Glutamatergic neuron (in vitro differentiated cells): ENCODE results near the gene C6orf89. TPM values are rescaled to one million over a fixed set of nuclear protein-coding genes. Genes with fewer than 3 reads are reported as not detected.

ENCODE experiments used
- DNase-seq: peaks from one replicate; pipeline ENCODE4 v3.0.0; 2022
- H3K27ac Mint-ChIP-seq: one replicate; pipeline ENCODE4 v1.8.0; 2020; ENCODE audit warnings: mild to moderate bottlenecking, mixed read lengths, inconsistent platforms; ENCODE audit not compliant: unreplicated experiment
- H3K27me3 Mint-ChIP-seq: one replicate; pipeline ENCODE4 v1.8.0; 2020; ENCODE audit warnings: mild to moderate bottlenecking, moderate library complexity, mixed read lengths, inconsistent platforms; ENCODE audit not compliant: unreplicated experiment
- H3K36me3 Mint-ChIP-seq: one replicate; pipeline ENCODE4 v1.8.0; 2020; ENCODE audit warnings: mild to moderate bottlenecking, mixed read lengths, inconsistent platforms; ENCODE audit not compliant: unreplicated experiment
- H3K4me1 Mint-ChIP-seq: one replicate; pipeline ENCODE4 v1.8.0; 2020; ENCODE audit warnings: mild to moderate bottlenecking, low read depth, mixed read lengths, inconsistent platforms; ENCODE audit not compliant: unreplicated experiment
- H3K4me3 Mint-ChIP-seq: one replicate; pipeline ENCODE4 v1.8.0; 2020; ENCODE audit warnings: mild to moderate bottlenecking, mixed read lengths, inconsistent platforms; ENCODE audit not compliant: unreplicated experiment
- H3K9me3 Mint-ChIP-seq: one replicate; pipeline ENCODE4 v1.8.0; 2020; ENCODE audit warnings: mild to moderate bottlenecking, moderate library complexity, mixed read lengths, inconsistent platforms; ENCODE audit not compliant: unreplicated experiment
- CTCF ChIP-seq: fragments of 200-600 bp; sonication (generic); IDR thresholded peaks from one replicate; pipeline ENCODE4 v1.5.0; 2021; ENCODE audit not compliant: partially characterized antibody, unreplicated experiment
- long read RNA-seq: library from polyadenylated mRNA; unstranded; transcript quantifications from one replicate; pipeline ENCODE4 v2.0.0, GENCODE V29; 2020; ENCODE audit not compliant: unreplicated experiment
- total RNA-seq: library from RNA; stranded (reverse); fragmentation: NEBNext Ultra II Directional; extraction: Animal tissue kit (Norgen Biotek cat#: 25700); gene quantifications from one replicate; pipeline ENCODE4 v1.2.1, GENCODE V29; 2021; ENCODE audit not compliant: unreplicated experiment

The C6orf89 gene
- 57.0 TPM for total RNA-seq
- long read RNA-seq, full-length matches to known transcripts = 11 of 26 reads
- long read RNA-seq, partial matches to known transcripts = 7 of 26 reads
- long read RNA-seq, other reads (novel, unspliced or antisense) = 8 of 26 reads

GRCh38 chr6:36885461-36886401 lies at the start of gene C6orf89:
TSS of gene C6orf89 (plus strand) at chr6:36885952. CDS start at chr6:36899445, 13,493 bp downstream.
- H3K9me3 Mint-ChIP-seq = no peaks in the 10 kb centered on the region
- H3K4me1 Mint-ChIP-seq = peaks cover 7% of the 10 kb centered on the region
- H3K27ac Mint-ChIP-seq = peak within 1 kb of the TSS; percentile 100
- H3K36me3 Mint-ChIP-seq = no peaks in the 10 kb centered on the region
- peak; percentile 97 for DNase-seq
- TF ChIP-seq CTCF = peak; percentile 87
- peaks cover 2% of the 10 kb centered on the region for H3K27me3 Mint-ChIP-seq
- peak within 1 kb of the TSS; percentile 97 for H3K4me3 Mint-ChIP-seq

DNA sequence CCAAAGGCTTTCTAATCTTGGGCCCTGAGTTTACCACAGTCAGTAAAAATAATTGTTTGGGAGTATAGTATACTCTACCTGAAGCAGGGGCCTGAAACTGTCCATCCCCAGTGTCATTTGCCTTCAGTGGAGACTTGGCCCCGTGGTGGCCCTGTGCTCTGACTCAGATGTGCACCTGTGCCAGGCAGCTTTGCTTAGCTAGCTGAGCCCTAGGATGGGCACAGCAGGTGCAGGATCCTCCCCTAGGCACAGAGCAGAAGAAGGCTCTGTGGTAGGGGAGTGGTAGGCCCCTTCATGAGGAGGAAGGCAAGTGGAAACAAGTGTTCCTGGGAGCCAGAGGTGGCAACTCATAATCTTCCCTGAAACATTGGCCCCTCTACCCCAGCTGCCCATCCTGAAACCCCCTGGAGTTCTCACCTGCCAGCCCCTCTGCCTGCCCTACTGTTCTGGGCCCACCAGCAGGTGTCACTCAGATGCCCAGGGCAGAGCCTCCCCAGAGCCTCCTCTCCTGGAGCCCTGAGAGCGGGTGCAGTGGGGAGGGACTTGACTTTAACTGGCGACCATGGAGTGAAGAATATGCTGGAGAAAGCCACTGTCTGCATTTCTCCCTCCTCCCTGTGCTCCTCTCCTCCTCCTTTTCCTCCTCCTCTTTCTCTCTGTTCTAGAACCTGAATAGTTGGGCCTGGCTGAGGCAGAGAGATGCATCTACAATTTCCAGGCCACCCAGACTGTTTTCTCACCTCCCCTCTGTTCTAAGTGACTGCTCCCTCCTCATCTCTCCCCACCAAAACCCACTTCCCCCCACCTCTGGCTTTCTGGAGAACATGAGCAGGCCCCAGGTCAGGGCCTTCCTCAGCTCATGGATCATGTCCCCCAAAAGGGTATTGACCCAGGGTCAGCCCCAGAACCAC lies 49.4 kb upstream of the C6orf89 start:
- Mint-ChIP-seq H3K4me1 (peaks cover 14% of the 10 kb centered on the region), H3K4me3 (no peak overlapping the region), H3K9me3 (peaks cover 16% of the 10 kb centered on the region), H3K27ac (no peak overlapping the region), H3K27me3 (peaks cover 21% of the 10 kb centered on the region), H3K36me3 (no peaks in the 10 kb centered on the region)
- DNase-seq = no peak
- TF ChIP-seq CTCF = no peak

GRCh38 chr6:36837022-36837339 lies 48.8 kb upstream of the C6orf89 start:
- Mint-ChIP-seq H3K36me3 (no peaks in the 10 kb centered on the region), H3K4me3 (no peak overlapping the region), H3K27me3 (peaks cover 21% of the 10 kb centered on the region), H3K4me1 (peaks cover 15% of the 10 kb centered on the region), H3K9me3 (peaks cover 16% of the 10 kb centered on the region), H3K27ac (no peak overlapping the region)
- no peak for DNase-seq
- TF ChIP-seq CTCF = no peak

GRCh38 chr6:36837686-36838085 lies 48.1 kb upstream of the C6orf89 start:
- no peak overlapping the region for H3K4me3 Mint-ChIP-seq
- no peaks in the 10 kb centered on the region for H3K36me3 Mint-ChIP-seq
- DNase-seq = no peak
- no peak overlapping the region for H3K27ac Mint-ChIP-seq
- peaks cover 15% of the 10 kb centered on the region for H3K4me1 Mint-ChIP-seq
- H3K9me3 Mint-ChIP-seq = peaks cover 16% of the 10 kb centered on the region
- no peak for TF ChIP-seq CTCF
- H3K27me3 Mint-ChIP-seq = peaks cover 21% of the 10 kb centered on the region
